GM12878 (cell line): ENCODE measurements around the gene SLIT1. TPM values are rescaled to one million over a fixed set of nuclear protein-coding genes. Genes with fewer than 3 reads are reported as not detected.

Experiments used
- ATAC-seq: fragments of 200-7000 bp; cut with Tn5 transposase; 3 replicates; pipeline ENCODE4 v1.9.1; 2020; ENCODE audit warnings: mild to moderate bottlenecking, moderate library complexity
- BruUV-seq: library from RNA; stranded (reverse); fragments of 400-500 nt; replicated peaks from 2 replicates; lab custom pipeline; 2021; lab: Mats Ljungman, UMichigan
- CTCF ChIA-PET: fragments of 300-600 bp; sonication (Branson Sonifier 250); formaldehyde crosslinking; extraction: SDS; loops from one replicate; lab custom pipeline; 2021; ENCODE audit warnings: inconsistent platforms; lab: Yijun Ruan, JAX
- POLR2A ChIA-PET: fragments of 350-600 bp; formaldehyde crosslinking; extraction: SDS; loops from one replicate; lab custom pipeline; 2021; ENCODE audit warnings: inconsistent platforms; lab: Charles Lee
- RAD21 ChIA-PET: fragments of 300-600 bp; sonication (Branson Sonifier 250); formaldehyde crosslinking; loops from one replicate; lab custom pipeline; 2023; ENCODE audit warnings: antibody characterized with exemption; ENCODE audit not compliant: unreplicated experiment; lab: Charles Lee
- SMC1A ChIA-PET: fragments of 300-600 bp; sonication (Branson Sonifier 250); formaldehyde crosslinking; loops from one replicate; lab custom pipeline; 2023; ENCODE audit not compliant: unreplicated experiment, uncharacterized antibody; lab: Charles Lee
- DNase-seq: peaks from one replicate; pipeline ENCODE4 v3.0.0-alpha.2; 2011; ENCODE audit warnings: low read depth, low spot score
- FAIRE-seq: peaks from 3 replicates; lab custom pipeline; 2011; peaks lifted over from hg19 to GRCh38; lab: Jason Lieb, UNC
- H2AFZ ChIP-seq: 2 replicates; pipeline ENCODE4 v1.6.0; 2011; ENCODE audit warnings: low read depth, low read length, control low read depth; ENCODE audit not compliant: control insufficient read depth
- H3K27ac ChIP-seq: 2 replicates; pipeline ENCODE4 v1.5.1; 2011; ENCODE audit warnings: control low read depth; ENCODE audit not compliant: control insufficient read depth, insufficient read depth
- H3K27me3 ChIP-seq, 2 experiments: replicated peaks in 1 of 2; 2 replicates each; pipeline versions ENCODE4 v1.6.0 to v1.6.1; 2011; ENCODE audit warnings: low read length in 1 of 2; ENCODE audit not compliant: control insufficient read depth in 2 of 2, insufficient read depth in 2 of 2
- H3K36me3 ChIP-seq, 2 experiments: 2 replicates each; pipeline ENCODE4 v1.5.1; 2011; ENCODE audit warnings: low read length in 1 of 2; ENCODE audit not compliant: control insufficient read depth in 2 of 2, insufficient read depth in 2 of 2
- H3K4me1 ChIP-seq: 2 replicates; pipeline ENCODE4 v1.6.1; 2011; ENCODE audit warnings: mild to moderate bottlenecking, low read length, moderate library complexity, mixed read lengths; ENCODE audit not compliant: control insufficient read depth, insufficient read depth
- H3K4me2 ChIP-seq: 2 replicates; pipeline ENCODE4 v1.6.0; 2011; ENCODE audit warnings: control low read depth; ENCODE audit not compliant: control insufficient read depth, insufficient read depth
- H3K4me3 ChIP-seq: fragments of 200-600 bp; sonication (generic); 2 replicates; pipeline ENCODE4 v1.5.1; 2016
- H3K79me2 ChIP-seq: 2 replicates; pipeline ENCODE4 v1.6.0; 2011; ENCODE audit warnings: low read length; ENCODE audit not compliant: control insufficient read depth, insufficient read depth
- H3K9ac ChIP-seq: 2 replicates; pipeline ENCODE4 v1.8.0; 2011; ENCODE audit warnings: low read length, control low read depth, mixed read lengths; ENCODE audit not compliant: control insufficient read depth, insufficient read depth
- H3K9me3 ChIP-seq: replicated peaks from 3 replicates; pipeline ENCODE4 v1.5.1; 2011; ENCODE audit warnings: mild to moderate bottlenecking, low read length; ENCODE audit not compliant: control insufficient read depth, insufficient read depth
- H4K20me1 ChIP-seq: 2 replicates; pipeline ENCODE4 v1.6.0; 2011; ENCODE audit not compliant: control insufficient read depth, insufficient read depth
- BCL11A ChIP-seq: IDR thresholded peaks from 2 replicates; pipeline ENCODE4 v1.6.1; 2011; ENCODE audit warnings: low read depth, low read length
- BCL3 ChIP-seq: IDR thresholded peaks from 2 replicates; pipeline ENCODE4 v1.6.1; 2011; ENCODE audit warnings: borderline replicate concordance, low read depth, mild to moderate bottlenecking, moderate library complexity, low read length; ENCODE audit not compliant: insufficient read depth, poor library complexity, severe bottlenecking
- BCLAF1 ChIP-seq: fragments of 450-650 bp; IDR thresholded peaks from 2 replicates; pipeline ENCODE4 v1.6.1; 2017; ENCODE audit warnings: antibody characterized with exemption, mild to moderate bottlenecking, moderate library complexity
- BRCA1 ChIP-seq: IDR thresholded peaks from 2 replicates; pipeline ENCODE4 v1.6.1; 2011; ENCODE audit warnings: low read depth, low read length, improper control_type of control experiment
- CREB1 ChIP-seq: IDR thresholded peaks from 2 replicates; pipeline ENCODE4 v1.6.1; 2012; ENCODE audit warnings: low read depth, mild to moderate bottlenecking, inconsistent platforms
- ELK1 ChIP-seq: IDR thresholded peaks from 2 replicates; pipeline ENCODE4 v1.6.1; 2012; ENCODE audit warnings: low read depth, low read length, improper control_type of control experiment
- ESRRA ChIP-seq: IDR thresholded peaks from 2 replicates; pipeline ENCODE4 v1.6.1; 2012; ENCODE audit warnings: mild to moderate bottlenecking, low read length, improper control_type of control experiment
- HDGF ChIP-seq: fragments of 450-650 bp; IDR thresholded peaks from 2 replicates; pipeline ENCODE4 v1.6.1; 2016; ENCODE audit warnings: antibody characterized with exemption
- MTA2 ChIP-seq: fragments of 450-650 bp; IDR thresholded peaks from 2 replicates; pipeline ENCODE4 v1.6.1; 2016; ENCODE audit warnings: low read depth, mild to moderate bottlenecking, moderate library complexity
- RFX5 ChIP-seq: IDR thresholded peaks from 2 replicates; pipeline ENCODE4 v1.6.1; 2011; ENCODE audit warnings: low read depth, low read length, improper control_type of control experiment
- SMARCA5 ChIP-seq: fragments of 450-650 bp; IDR thresholded peaks from 2 replicates; pipeline ENCODE4 v1.6.1; 2017; ENCODE audit warnings: mild to moderate bottlenecking
- TARDBP ChIP-seq: IDR thresholded peaks from 2 replicates; pipeline ENCODE4 v1.6.1; 2016; ENCODE audit warnings: borderline replicate concordance
- USF1 ChIP-seq: IDR thresholded peaks from 2 replicates; pipeline ENCODE4 v1.6.1; 2011; ENCODE audit warnings: borderline replicate concordance, low read depth, mild to moderate bottlenecking, moderate library complexity, mixed read lengths, low read length; ENCODE audit not compliant: insufficient read depth; ENCODE audit errors: extremely low read length
- ZBTB33 ChIP-seq: fragments of 450-650 bp; IDR thresholded peaks from 2 replicates; pipeline ENCODE4 v1.6.1; 2017; ENCODE audit warnings: mild to moderate bottlenecking
- ZNF217 ChIP-seq: fragments of 450-650 bp; IDR thresholded peaks from 2 replicates; pipeline ENCODE4 v1.6.1; 2017; ENCODE audit warnings: antibody characterized with exemption, mild to moderate bottlenecking
- WGBS: methylation state at CpG from one replicate; pipeline ENCODE4 v1.1.6; 2016; ENCODE audit warnings: low lambda C conversion rate; ENCODE audit not compliant: insufficient replicate concordance, insufficient coverage; ENCODE audit errors: missing lambda C conversion rate; 5-methylcytosine and 5-hydroxymethylcytosine counted together
- in situ Hi-C: fragments of 300-500 bp; cut with MboI; formaldehyde crosslinking; loops from 9 replicates; pipeline ENCODE4 v1.14.3; 2018; ENCODE audit warnings: mixed read lengths
- intact Hi-C: fragments of 100-400 bp; cut with micrococcal nuclease; formaldehyde crosslinking; loops from one replicate; pipeline ENCODE4 v1.14.2; 2022; ENCODE audit not compliant: unreplicated experiment
- polyA plus RNA-seq, 11 experiments: library from polyadenylated mRNA; depleted of rRNA in 4 of 11; unstranded in 6 of 11; stranded (reverse) in 5 of 11; fragments of >200 nt; fragmentation: Nextera tagmentation in 4 of 11; fragmentation: Illumina TruSeq in 1 of 11; extraction: Ambion mirVana in 4 of 11; extraction: Trizol in 1 of 11; gene quantifications; 1 replicate in 1 of 11; 2 replicates in 10 of 11; pipeline versions ENCODE4 v1.2.1 to v1.2.3, GENCODE V29; 2011 to 2016; ENCODE audit warnings: inconsistent platforms in 2 of 11, missing spikeins in 2 of 11, low read depth in 1 of 11
- total RNA-seq, 4 experiments: library from RNA; depleted of rRNA in 3 of 4; stranded (reverse); fragments of >200 nt in 3 of 4; fragmentation: Illumina TruSeq in 1 of 4; extraction: Trizol in 1 of 4; gene quantifications; 2 replicates each; pipeline versions ENCODE4 v1.2.1 to v1.2.3, GENCODE V29; 2013 to 2021

SLIT1 gene
- total and polyA plus RNA-seq, 10 of the 15 experiments (the other 5 are each of a cell fraction or from before 2014, with no cell fraction given) = 0.04 to 0.19 (median 0.06) TPM; not detected in 4

GRCh38 chr10:97171001-97171400, 14.8 kb downstream of the SLIT1 start:
- ChIA-PET POLR2A (no interaction called here), CTCF (no interaction called here), RAD21 (interaction anchor here (0.7 kb wide), 1 partner anchor 98 kb away, joined by 3 read pairs; no protein-coding TSS in a partner anchor), SMC1A (no interaction called here)
- Histone ChIP-seq H3K79me2 (no peaks in the 10 kb centered on the region), H3K4me3 (no peak overlapping the region), H3K27me3 (no peaks in the 10 kb centered on the region; a peak in 1 of 4 replicates), H3K4me2 (no peak overlapping the region), H3K9me3 (no peaks in the 10 kb centered on the region), H3K36me3 (no peaks in the 10 kb centered on the region), H3K9ac (no peak overlapping the region), H2AFZ (no peak overlapping the region), H3K4me1 (no peaks in the 10 kb centered on the region), H3K27ac (no peak overlapping the region), H4K20me1 (no peaks in the 10 kb centered on the region)
- in situ Hi-C loops = no loop called here
- DNase-seq (no peak), FAIRE-seq (no peak), ATAC-seq (no peak)
- WGBS = 32% methylated on average over 12 of the region's 13 CpGs
- intact Hi-C loops = no loop called here
- no TSS peak for BruUV-seq
- TF ChIP-seq USF1 (no peak), BCL11A (no peak), ZBTB33 (no peak), ESRRA (no peak), ZNF217 (no peak), MTA2 (no peak), TARDBP (no peak), BCL3 (no peak), SMARCA5 (no peak), BCLAF1 (no peak), ELK1 (no peak), RFX5 (no peak), CREB1 (no peak), BRCA1 (no peak), HDGF (no peak)
